SU-DHL-6 (cell line): Measurements from ENCODE around the gene VWA3A.

ENCODE experiments used
- H2AFZ ChIP-seq: fragments of 200-600 bp; sonication (generic); 2 replicates; pipeline ENCODE4 v1.6.1; 2014; ENCODE audit warnings: low read depth, mild to moderate bottlenecking, moderate library complexity, mixed read lengths, antibody characterized with exemption, low read length; ENCODE audit not compliant: severe bottlenecking
- H3F3A ChIP-seq: fragments of 200-600 bp; shearing (Covaris generic); 2 replicates; pipeline ENCODE4 v1.6.0; 2016; ENCODE audit warnings: antibody characterized with exemption, mild to moderate bottlenecking; ENCODE audit not compliant: insufficient read depth
- H3K27ac ChIP-seq: fragments of 200-600 bp; sonication (generic); 2 replicates; pipeline ENCODE4 v1.5.1; 2016; ENCODE audit warnings: low read depth, mild to moderate bottlenecking, low read length, moderate library complexity, mixed read lengths
- H3K27me3 ChIP-seq: fragments of 200-600 bp; sonication (generic), shearing (Covaris generic); 2 replicates; pipeline ENCODE4 v1.6.0; 2014; ENCODE audit warnings: mild to moderate bottlenecking, low read length
- H3K36me3 ChIP-seq: fragments of 200-600 bp; sonication (generic); 2 replicates; pipeline ENCODE4 v1.6.1; 2014; ENCODE audit warnings: mild to moderate bottlenecking, low read length, mixed read lengths
- H3K4me2 ChIP-seq: fragments of 300-600, 200-600 bp; shearing (Covaris generic), sonication (generic); 2 replicates; pipeline ENCODE4 v1.6.0; 2014; ENCODE audit warnings: low read length, low read depth, mild to moderate bottlenecking; ENCODE audit not compliant: poor library complexity, severe bottlenecking
- H3K4me3 ChIP-seq: fragments of 200-600 bp; sonication (generic); 2 replicates; pipeline ENCODE4 v1.5.1; 2014; ENCODE audit warnings: antibody characterized with exemption, low read length, mild to moderate bottlenecking, mixed read lengths; ENCODE audit not compliant: insufficient read depth, poor library complexity, severe bottlenecking
- H3K79me2 ChIP-seq: fragments of 200-600 bp; sonication (generic); 2 replicates; pipeline ENCODE4 v1.6.1; 2014; ENCODE audit warnings: mild to moderate bottlenecking, low read length, moderate library complexity; ENCODE audit not compliant: insufficient read depth
- H3K9ac ChIP-seq: fragments of 200-600 bp; sonication (generic); 2 replicates; pipeline ENCODE4 v1.7.0; 2014; ENCODE audit warnings: mild to moderate bottlenecking, low read length
- H3K9me2 ChIP-seq: fragments of 200-600 bp; sonication (generic); replicated peaks from 2 replicates; pipeline ENCODE4 v1.6.1; 2014; ENCODE audit warnings: low read length; ENCODE audit not compliant: insufficient read depth
- H3K9me3 ChIP-seq: fragments of 200-600 bp; sonication (generic); 2 replicates; pipeline ENCODE4 v1.6.1; 2014; ENCODE audit warnings: low read length, mixed read lengths; ENCODE audit not compliant: insufficient read depth
- H4K20me1 ChIP-seq: fragments of 200-600 bp; sonication (generic); 2 replicates; pipeline ENCODE4 v1.6.1; 2014; ENCODE audit warnings: low read depth, mild to moderate bottlenecking, antibody characterized with exemption, low read length, moderate library complexity, mixed read lengths
- CTCF ChIP-seq: fragments of 200-600 bp; sonication (generic); IDR thresholded peaks from one replicate; pipeline ENCODE4 v1.5.1; 2017; ENCODE audit warnings: antibody characterized with exemption, mild to moderate bottlenecking, low read length, moderate library complexity; ENCODE audit not compliant: insufficient read depth, poor library complexity, severe bottlenecking
- EZH2phosphoT487 ChIP-seq: fragments of 200-600 bp; sonication (generic), shearing (Covaris generic); conservative IDR thresholded peaks from 2 replicates; pipeline ENCODE4 v1.6.1; 2018; ENCODE audit warnings: mild to moderate bottlenecking, antibody characterized with exemption, low read length, moderate library complexity, mixed read lengths

VWA3A gene

GRCh38 chr16:22161401-22161800 lies 69.1 kb downstream of the VWA3A start:
- Histone ChIP-seq H3K27ac (no peak overlapping the region), H3K36me3 (no peaks in the 10 kb centered on the region), H3K4me3 (no peak overlapping the region), H3K9ac (no peak overlapping the region), H3K9me2 (no peaks in the 10 kb centered on the region), H2AFZ (no peak overlapping the region), H3K79me2 (no peaks in the 10 kb centered on the region), H3K27me3 (no peaks in the 10 kb centered on the region), H3F3A (no peaks in the 10 kb centered on the region), H3K4me2 (no peak overlapping the region), H4K20me1 (no peaks in the 10 kb centered on the region), H3K9me3 (no peaks in the 10 kb centered on the region)
- no peak for TF ChIP-seq CTCF
- TF ChIP-seq EZH2phosphoT487: no peak

GRCh38 chr16:22161999-22162655 lies 69.8 kb downstream of the VWA3A start, which contains the start of gene SDR42E2:
Gene SDR42E2, plus strand, starts transcription at chr16:22162506. Its CDS starts 3,077 bp downstream, at chr16:22165583.
- no peaks in the 10 kb centered on the region for H3K79me2 ChIP-seq
- no peaks in the 10 kb centered on the region for H3F3A ChIP-seq
- no peak within 1 kb of the TSS for H2AFZ ChIP-seq
- H3K27ac ChIP-seq: no peak within 1 kb of the TSS
- no peaks in the 10 kb centered on the region for H3K9me3 ChIP-seq
- H3K9ac ChIP-seq: no peak within 1 kb of the TSS
- no peak within 1 kb of the TSS for H3K4me3 ChIP-seq
- no peaks in the 10 kb centered on the region for H3K27me3 ChIP-seq
- no peaks in the 10 kb centered on the region for H4K20me1 ChIP-seq
- no peaks in the 10 kb centered on the region for H3K36me3 ChIP-seq
- H3K4me2 ChIP-seq: no peak within 1 kb of the TSS
- no peak for TF ChIP-seq EZH2phosphoT487
- TF ChIP-seq CTCF: no peak
- no peaks in the 10 kb centered on the region for H3K9me2 ChIP-seq

- H3K9ac ChIP-seq: no peak overlapping the region
- TF ChIP-seq EZH2phosphoT487: no peak
- H3K27me3 ChIP-seq: no peaks in the 10 kb centered on the region
- H2AFZ ChIP-seq: no peak overlapping the region
- no peaks in the 10 kb centered on the region for H4K20me1 ChIP-seq
- no peak overlapping the region for H3K4me3 ChIP-seq
- H3K4me2 ChIP-seq: no peak overlapping the region
- H3K9me2 ChIP-seq: no peaks in the 10 kb centered on the region
- H3K27ac ChIP-seq: no peak overlapping the region
- no peaks in the 10 kb centered on the region for H3K79me2 ChIP-seq
- no peaks in the 10 kb centered on the region for H3K36me3 ChIP-seq
- no peaks in the 10 kb centered on the region for H3K9me3 ChIP-seq
- no peaks in the 10 kb centered on the region for H3F3A ChIP-seq
Measured at GRCh38 chr16:22162656-22163009, 70.3 kb downstream of the VWA3A start.

GRCh38 chr16:22163806-22164205 lies 71.5 kb downstream of the VWA3A start:
- Histone ChIP-seq H3K27ac (no peak overlapping the region), H4K20me1 (no peaks in the 10 kb centered on the region), H3K79me2 (no peaks in the 10 kb centered on the region), H3K4me3 (no peak overlapping the region), H3K36me3 (no peaks in the 10 kb centered on the region), H3K4me2 (no peak overlapping the region), H3K27me3 (no peaks in the 10 kb centered on the region), H3F3A (no peaks in the 10 kb centered on the region), H3K9me2 (no peaks in the 10 kb centered on the region), H3K9me3 (no peaks in the 10 kb centered on the region), H2AFZ (no peak overlapping the region), H3K9ac (no peak overlapping the region)
- TF ChIP-seq EZH2phosphoT487: no peak
- TF ChIP-seq CTCF: no peak
